ENCODE data around the gene XBP1. TPM values are rescaled to one million over a fixed set of nuclear protein-coding genes. Genes with fewer than 3 reads are reported as not detected.

Gene XBP1
- total and polyA plus RNA-seq, 2 donors (not counting 3 experiments of a cell fraction or from before 2014, with no cell fraction given), result 90.4 to 102 TPM

GRCh38 chr22:28829358-28830181 lies 29.2 kb upstream of the XBP1 start:
- no peak overlapping the region for H3K27ac ChIP-seq (ENCODE audit: insufficient read depth, low read depth, low read length)
- no peak overlapping the region for H3K4me3 ChIP-seq (replicated peaks in 1 of 3; ENCODE audit: insufficient read depth in 1 of 3, low read depth in 1 of 3, low read length in 3 of 3)
- no peaks in the 10 kb centered on the region for H3K9me3 ChIP-seq (replicated peaks; ENCODE audit: control insufficient read depth, insufficient read depth, low read length)
- ChIA-PET POLR2A (no interaction called here), CTCF (interaction anchor here (0.6 to 7.5 kb wide), 29 partner anchors 7 to 810 kb away, joined by 3 to 246 read pairs (median 6); partner anchors contain the start of genes CCDC117 and XBP1)
- H4K20me1 ChIP-seq (replicated peaks; ENCODE audit: control insufficient read depth, extremely low read depth, insufficient read depth, low read length), result no peaks in the 10 kb centered on the region
- no peak overlapping the region for H3K9ac ChIP-seq (replicated peaks; ENCODE audit: extremely low read depth, insufficient read depth, low read length)
- no peaks in the 10 kb centered on the region for H3K4me1 ChIP-seq (ENCODE audit: control insufficient read depth, extremely low read depth, insufficient read depth, low read length)
- peak; percentile 59 for FAIRE-seq
- H3K36me3 ChIP-seq (ENCODE audit: control insufficient read depth in 2 of 2, extremely low read depth in 1 of 2, insufficient read depth in 2 of 2, low read length in 2 of 2), result no peaks in the 10 kb centered on the region
- H3K79me2 ChIP-seq (ENCODE audit: control insufficient read depth, insufficient read depth, low read length), result no peaks in the 10 kb centered on the region
- TF ChIP-seq MAX (IDR thresholded peaks at IDR 0.05; ENCODE audit: insufficient read depth, insufficient read length) (no peak), CTCF (IDR thresholded peaks at IDR 0.05; ENCODE audit: extremely low read depth in 1 of 2, insufficient read depth in 1 of 2, low read depth in 1 of 2, low read length in 2 of 2) (peak; percentile 90 to 97)
- no peak overlapping the region for H2AFZ ChIP-seq (ENCODE audit: low read depth, low read length)
- BruUV-seq (replicated peaks), result no TSS peak
- dilution Hi-C loops (cut with MboI; ENCODE audit: extremely low pct_ligation_motif_present, low sequenced_read_pairs) (no loop called here), intact Hi-C loops (cut with micrococcal nuclease) (loop anchor here (1.0 to 2.0 kb wide), 7 partner anchors 29 to 809 kb away; partner anchors contain the start of genes CCDC117 and XBP1)
- H3K9me1 ChIP-seq (replicated peaks; ENCODE audit: control insufficient read depth, extremely low read depth, insufficient read depth, low read length), result no peaks in the 10 kb centered on the region
- DNase-seq (ENCODE audit: low read depth, low spot score), result peak; percentile 72
- no peak overlapping the region for H3K4me2 ChIP-seq (ENCODE audit: insufficient read depth, low read length)
- H3K27me3 ChIP-seq (ENCODE audit: control insufficient read depth in 2 of 2, insufficient read depth in 2 of 2, low read length in 2 of 2), result no peaks in the 10 kb centered on the region

- no TSS peak for BruUV-seq (replicated peaks)
- Histone ChIP-seq H3K4me1 (ENCODE audit: control insufficient read depth, extremely low read depth, insufficient read depth, low read length) (no peaks in the 10 kb centered on the region), H3K4me2 (ENCODE audit: insufficient read depth, low read length) (no peak overlapping the region), H3K9me3 (replicated peaks; ENCODE audit: control insufficient read depth, insufficient read depth, low read length) (no peaks in the 10 kb centered on the region), H3K27ac (ENCODE audit: insufficient read depth, low read depth, low read length) (no peak overlapping the region), H3K27me3 (ENCODE audit: control insufficient read depth in 2 of 2, insufficient read depth in 2 of 2, low read length in 2 of 2) (no peaks in the 10 kb centered on the region), H3K9ac (replicated peaks; ENCODE audit: extremely low read depth, insufficient read depth, low read length) (no peak overlapping the region), H3K36me3 (ENCODE audit: control insufficient read depth in 2 of 2, extremely low read depth in 1 of 2, insufficient read depth in 2 of 2, low read length in 2 of 2) (no peaks in the 10 kb centered on the region), H4K20me1 (replicated peaks; ENCODE audit: control insufficient read depth, extremely low read depth, insufficient read depth, low read length) (no peaks in the 10 kb centered on the region), H3K4me3 (replicated peaks in 1 of 3; ENCODE audit: insufficient read depth in 1 of 3, low read depth in 1 of 3, low read length in 3 of 3) (no peak overlapping the region), H3K9me1 (replicated peaks; ENCODE audit: control insufficient read depth, extremely low read depth, insufficient read depth, low read length) (no peaks in the 10 kb centered on the region), H2AFZ (ENCODE audit: low read depth, low read length) (no peak overlapping the region), H3K79me2 (ENCODE audit: control insufficient read depth, insufficient read depth, low read length) (no peaks in the 10 kb centered on the region)
- ChIA-PET POLR2A (no interaction called here), CTCF (interaction anchor here (1.7 to 7.5 kb wide), 4 partner anchors 38 to 327 kb away, joined by 3 to 246 read pairs (median 24); no protein-coding TSS in a partner anchor)
- no peak for FAIRE-seq
- no peak for TF ChIP-seq EZH2 (IDR thresholded peaks at IDR 0.05; ENCODE audit: borderline replicate concordance, low read depth, low read length, severe bottlenecking)
- no peak for TF ChIP-seq FOS (IDR thresholded peaks at IDR 0.05; ENCODE audit: borderline replicate concordance, insufficient read depth, low read length)
- no peak for TF ChIP-seq POLR2AphosphoS5 (IDR thresholded peaks at IDR 0.05; ENCODE audit: insufficient read depth, low read depth, low read length)
- TF ChIP-seq MAX (IDR thresholded peaks at IDR 0.05; ENCODE audit: insufficient read depth, insufficient read length), result no peak
- no peak for TF ChIP-seq POLR2A (IDR thresholded peaks at IDR 0.05; ENCODE audit: low read depth, low read length)
- TF ChIP-seq CTCF (IDR thresholded peaks at IDR 0.05; ENCODE audit: extremely low read depth in 1 of 2, insufficient read depth in 1 of 2, low read depth in 1 of 2, low read length in 2 of 2), result no peak
- TF ChIP-seq JUN (IDR thresholded peaks at IDR 0.05; ENCODE audit: borderline replicate concordance, insufficient read depth, insufficient read length, low read depth), result no peak
- TF ChIP-seq MYC (IDR thresholded peaks at IDR 0.05; ENCODE audit: low read depth, low read length), result no peak
- no peak for TF ChIP-seq GATA2 (IDR thresholded peaks at IDR 0.05; ENCODE audit: insufficient read depth, insufficient read length, low read depth, low read length)
- no peak for DNase-seq (ENCODE audit: low read depth, low spot score)
- dilution Hi-C loops (cut with MboI; ENCODE audit: extremely low pct_ligation_motif_present, low sequenced_read_pairs), result no loop called here
- intact Hi-C loops (cut with micrococcal nuclease), result no loop called here
Observed at GRCh38 chr22:28826921-28827320, 26.6 kb upstream of the XBP1 start.

Data from endothelial cell of umbilical vein (primary cell).